Activated naive CD8-positive, alpha-beta T cell treated with anti-CD3 and anti-CD28 coated beads, Interleukin-2, amount 10 ng/mL, durations not matched to agents 7 days and 5 days (primary cell): ENCODE results near the gene CCDC30. TPM values are rescaled to one million over a fixed set of nuclear protein-coding genes. Genes with fewer than 3 reads are reported as not detected.

Source experiments
- ATAC-seq: fragments of 150-1000 bp; cut with Tn5 transposase; one replicate; pipeline ENCODE4 v1.10.0; 2021; ENCODE audit warnings: low read depth, moderate library complexity
- POLR2A ChIA-PET: fragments of 350-600 bp; sonication (Branson Sonifier 250); formaldehyde crosslinking; loops from one replicate; lab custom pipeline; 2021; ENCODE audit warnings: antibody characterized with exemption; lab: Charles Lee
- DNase-seq: peaks from one replicate; pipeline ENCODE4 v3.0.0; 2021
- H3K27ac Mint-ChIP-seq: one replicate; pipeline ENCODE4 v1.8.0; 2022; ENCODE audit warnings: mild to moderate bottlenecking, mixed read lengths
- H3K27me3 Mint-ChIP-seq: one replicate; pipeline ENCODE4 v1.8.0; 2022; ENCODE audit warnings: mild to moderate bottlenecking, moderate library complexity, mixed read lengths
- H3K36me3 Mint-ChIP-seq: one replicate; pipeline ENCODE4 v1.8.0; 2021; ENCODE audit warnings: mild to moderate bottlenecking, mixed read lengths
- H3K4me1 Mint-ChIP-seq: one replicate; pipeline ENCODE4 v1.8.0; 2021; ENCODE audit warnings: mixed read lengths
- H3K4me3 Mint-ChIP-seq: one replicate; pipeline ENCODE4 v1.8.0; 2022; ENCODE audit warnings: mild to moderate bottlenecking, moderate library complexity, mixed read lengths
- H3K9me3 Mint-ChIP-seq: one replicate; pipeline ENCODE4 v1.8.0; 2021; ENCODE audit warnings: mixed read lengths
- total RNA-seq, 2 experiments: library from RNA; stranded (reverse); gene quantifications; one replicate each; pipeline ENCODE4 v1.2.3, GENCODE V29; 2021

CCDC30 gene
- 1 to 10 TPM; 2.8 to 3.1 TPM for total RNA-seq

DNA sequence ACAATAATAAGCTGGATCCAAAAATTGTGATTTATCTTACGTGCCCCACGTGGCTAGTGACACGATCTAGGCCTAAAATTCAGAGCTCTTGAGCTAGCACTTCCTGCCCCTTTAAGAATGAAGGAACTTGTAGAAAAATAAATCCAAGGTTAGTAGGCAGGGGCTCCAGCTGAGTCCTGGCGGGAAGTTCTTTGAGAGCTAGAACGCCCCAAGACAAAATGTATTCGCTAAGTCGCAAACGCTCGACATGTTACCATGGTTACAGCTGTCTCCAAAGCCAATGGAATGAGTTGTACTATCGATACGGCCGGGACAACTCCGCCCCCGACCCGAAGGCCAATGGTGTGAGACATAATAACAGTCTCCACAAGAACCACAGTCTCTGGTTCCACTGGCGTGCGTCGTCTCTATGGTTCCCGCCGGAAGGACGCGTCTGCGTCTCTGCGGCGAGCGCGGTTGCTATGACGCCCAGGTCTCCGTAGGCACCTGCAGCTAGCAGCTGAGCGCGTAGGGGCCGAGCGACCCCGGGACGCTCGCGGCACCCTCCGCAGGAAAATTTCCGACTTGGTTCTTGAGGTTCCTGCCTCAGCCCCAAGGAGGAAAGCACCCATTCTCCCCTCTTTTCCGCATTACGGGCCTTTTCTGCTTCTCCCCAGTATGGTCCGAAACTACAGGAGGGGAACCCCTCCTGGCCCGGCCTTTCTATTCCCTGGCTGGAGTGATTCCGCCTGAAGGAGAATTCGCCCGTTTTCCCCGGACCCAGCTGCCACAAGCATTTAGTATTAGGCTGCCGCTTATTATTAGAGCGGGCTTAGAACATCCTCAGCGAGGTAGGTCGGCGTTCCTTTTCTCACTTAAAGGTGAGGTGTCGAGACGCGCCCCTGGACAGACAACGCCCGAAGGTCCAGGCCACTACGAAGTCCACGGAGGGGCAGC, at the start of gene CCDC30:
Gene CCDC30 (plus strand): TSS at position 459 of the 936 bp plus-strand sequence. CDS start 17,266 bp downstream, outside the sequence.
- Mint-ChIP-seq H3K27me3 (no peaks in the 10 kb centered on the region), H3K27ac (peak within 1 kb of the TSS; percentile 61), H3K9me3 (no peaks in the 10 kb centered on the region), H3K4me1 (peaks cover 28% of the 10 kb centered on the region), H3K4me3 (peak within 1 kb of the TSS; percentile 82), H3K36me3 (peaks cover 9% of the 10 kb centered on the region)
- ATAC-seq, result peak; percentile 99
- peak; percentile 93 for DNase-seq
- POLR2A ChIA-PET, result interaction anchor here (1.2 to 1.4 kb wide), 4 partner anchors 9 to 303 kb away, joined by 3 to 5 read pairs (median 4); partner anchors contain the start of genes PPIH and YBX1

DNA sequence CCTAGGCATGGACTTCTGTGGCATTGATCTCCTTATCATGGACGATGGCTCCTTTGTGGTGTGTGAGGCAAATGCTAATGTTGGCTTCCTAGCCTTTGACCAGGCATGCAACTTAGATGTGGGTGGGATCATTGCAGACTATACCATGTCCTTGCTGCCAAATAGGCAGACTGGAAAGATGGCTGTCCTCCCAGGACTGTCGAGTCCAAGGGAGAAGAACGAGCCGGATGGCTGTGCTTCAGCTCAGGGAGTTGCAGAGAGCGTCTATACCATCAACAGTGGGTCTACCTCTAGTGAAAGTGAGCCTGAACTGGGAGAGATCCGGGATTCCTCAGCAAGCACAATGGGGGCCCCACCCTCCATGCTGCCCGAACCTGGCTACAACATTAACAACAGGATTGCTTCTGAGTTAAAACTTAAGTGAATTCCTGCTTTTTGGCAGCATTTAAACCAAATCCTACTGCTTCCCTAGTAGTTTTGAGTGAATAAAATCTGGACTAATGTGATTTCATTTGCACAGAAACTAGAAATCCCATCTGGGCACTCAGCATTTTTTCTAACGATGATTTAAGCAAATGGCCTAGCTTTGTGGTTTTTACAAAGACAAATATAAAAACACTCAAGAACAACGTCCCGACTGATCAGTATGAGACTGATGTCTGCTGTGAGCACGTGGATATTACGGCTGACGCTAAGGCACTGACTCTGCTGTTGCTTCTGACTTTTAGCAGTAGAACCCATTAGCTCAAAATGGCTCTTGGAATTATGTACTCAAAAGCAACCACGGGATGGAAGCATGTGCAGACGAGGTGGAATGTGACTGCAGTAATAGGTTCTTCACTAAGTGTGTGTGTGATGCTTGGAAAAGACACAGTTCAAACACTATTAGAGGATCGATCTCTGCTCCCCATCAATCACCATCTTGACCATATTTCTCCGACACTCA, 48.3 kb upstream of the CCDC30 start:
- Mint-ChIP-seq H3K9me3 (no peaks in the 10 kb centered on the region), H3K4me3 (no peak overlapping the region), H3K36me3 (peaks cover 8% of the 10 kb centered on the region), H3K27ac (no peak overlapping the region), H3K27me3 (peaks cover 2% of the 10 kb centered on the region), H3K4me1 (no peaks in the 10 kb centered on the region)
- POLR2A ChIA-PET, result no interaction called here
- no peak for ATAC-seq
- no peak for DNase-seq

DNA sequence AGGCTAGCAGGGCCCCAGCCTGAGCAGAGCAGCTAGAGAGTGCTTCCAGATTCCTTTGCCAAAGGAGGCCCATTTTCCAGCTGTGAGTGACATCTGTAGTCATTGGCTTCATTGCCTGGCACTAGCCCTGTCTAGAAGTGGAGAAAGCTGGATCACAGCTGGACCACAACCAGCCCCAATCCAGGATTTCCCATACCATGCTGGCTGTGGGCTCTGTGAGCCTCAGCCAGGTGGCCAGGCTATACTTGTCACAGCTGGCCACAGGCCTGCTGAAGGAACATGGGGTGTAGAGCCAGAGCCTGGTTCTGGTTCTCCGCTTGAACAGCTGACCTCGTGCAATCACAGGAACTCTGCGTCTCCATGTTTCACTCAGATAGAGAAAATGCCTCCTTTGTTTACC, 45.9 kb upstream of the CCDC30 start:
- no peaks in the 10 kb centered on the region for H3K4me1 Mint-ChIP-seq
- H3K9me3 Mint-ChIP-seq, result no peaks in the 10 kb centered on the region
- no peak for ATAC-seq
- H3K27me3 Mint-ChIP-seq, result peaks cover 2% of the 10 kb centered on the region
- DNase-seq, result no peak
- H3K4me3 Mint-ChIP-seq, result no peak overlapping the region
- peaks cover 2% of the 10 kb centered on the region for H3K36me3 Mint-ChIP-seq
- no peak overlapping the region for H3K27ac Mint-ChIP-seq
- POLR2A ChIA-PET, result no interaction called here

DNA sequence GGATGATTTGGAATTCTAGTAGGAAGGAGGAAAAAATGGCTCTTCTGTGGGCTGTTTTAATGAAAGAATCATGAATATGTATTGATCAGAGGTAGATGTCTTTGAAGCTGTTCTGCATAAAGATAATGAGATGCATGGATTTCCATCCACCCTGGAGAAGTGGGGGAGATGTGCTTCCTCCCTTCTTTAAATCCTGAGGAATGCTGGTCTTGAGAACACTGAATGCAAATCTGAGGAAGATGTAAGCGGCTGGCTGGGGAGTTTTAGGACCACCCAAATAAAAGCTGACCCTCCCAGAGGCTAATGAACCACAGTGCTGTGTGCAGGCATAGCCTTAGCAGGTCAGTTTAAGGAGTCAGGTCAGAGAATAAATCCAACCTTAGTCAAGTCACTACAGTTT, 44.6 kb upstream of the CCDC30 start:
- H3K27me3 Mint-ChIP-seq, result peaks cover 4% of the 10 kb centered on the region
- no peak overlapping the region for H3K4me3 Mint-ChIP-seq
- ATAC-seq (no peak), DNase-seq (no peak)
- peaks cover 2% of the 10 kb centered on the region for H3K36me3 Mint-ChIP-seq
- POLR2A ChIA-PET, result no interaction called here
- no peaks in the 10 kb centered on the region for H3K9me3 Mint-ChIP-seq
- H3K27ac Mint-ChIP-seq, result no peak overlapping the region
- no peaks in the 10 kb centered on the region for H3K4me1 Mint-ChIP-seq

DNA sequence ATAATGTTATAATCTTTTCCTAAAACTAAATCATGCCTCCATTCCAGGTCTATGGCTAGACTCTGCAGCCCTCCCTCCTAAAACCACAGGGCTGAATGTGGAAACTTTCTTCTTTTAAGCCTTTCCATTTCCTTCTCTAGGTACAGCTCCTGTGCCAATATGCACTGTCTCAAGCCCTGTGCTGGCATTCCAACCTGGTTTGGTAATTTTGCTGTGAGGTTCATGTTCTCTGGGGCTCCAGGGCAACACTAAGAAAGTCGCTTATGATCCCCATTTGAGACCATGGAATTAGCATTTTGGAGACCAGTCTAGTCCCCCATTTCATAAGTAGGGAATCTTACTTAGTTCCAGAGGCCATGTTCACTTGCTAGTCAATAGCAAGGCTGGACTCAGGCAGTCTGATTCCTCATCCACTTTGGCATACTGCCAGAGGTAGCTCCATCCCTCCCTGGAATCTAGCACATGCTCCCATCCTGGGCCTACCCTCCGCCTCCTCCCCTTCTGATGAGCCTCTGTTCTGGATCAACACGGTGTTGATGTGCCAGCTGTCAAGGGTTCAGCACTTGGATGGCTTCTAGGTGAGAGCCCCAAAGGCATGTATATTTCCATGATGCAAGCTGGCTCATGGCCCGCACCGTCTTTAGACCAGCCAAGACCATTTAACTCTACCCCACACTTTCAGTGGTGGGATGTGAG, 43.8 kb upstream of the CCDC30 start:
- Mint-ChIP-seq H3K27ac (no peak overlapping the region), H3K36me3 (peaks cover 2% of the 10 kb centered on the region), H3K27me3 (peaks cover 4% of the 10 kb centered on the region), H3K9me3 (no peaks in the 10 kb centered on the region), H3K4me1 (no peaks in the 10 kb centered on the region), H3K4me3 (no peak overlapping the region)
- ATAC-seq (no peak), DNase-seq (no peak)
- POLR2A ChIA-PET, result no interaction called here

DNA sequence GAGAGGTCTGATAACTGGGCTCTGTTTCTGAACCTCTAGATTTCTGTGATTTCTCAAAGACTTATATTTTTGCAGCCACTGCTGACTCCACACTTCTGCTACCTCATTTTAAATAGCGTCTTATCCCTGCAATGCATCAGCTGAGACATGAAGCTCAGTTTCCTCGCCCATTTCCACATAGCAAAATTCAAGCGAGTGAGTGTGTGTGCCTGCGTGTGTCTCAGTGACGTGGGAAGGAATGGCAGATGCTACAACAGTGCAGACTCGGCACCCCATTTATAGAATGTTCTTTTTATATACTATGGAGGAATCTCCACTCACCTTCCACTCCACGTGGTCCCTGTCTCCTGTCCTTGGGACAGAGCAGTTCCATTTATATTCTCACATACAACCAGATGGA, 43.0 kb upstream of the CCDC30 start:
- POLR2A ChIA-PET, result no interaction called here
- Mint-ChIP-seq H3K27me3 (peaks cover 4% of the 10 kb centered on the region), H3K4me1 (peaks cover 2% of the 10 kb centered on the region), H3K4me3 (no peak overlapping the region), H3K36me3 (peaks cover 2% of the 10 kb centered on the region), H3K27ac (no peak overlapping the region), H3K9me3 (no peaks in the 10 kb centered on the region)
- DNase-seq (no peak), ATAC-seq (no peak)

DNA sequence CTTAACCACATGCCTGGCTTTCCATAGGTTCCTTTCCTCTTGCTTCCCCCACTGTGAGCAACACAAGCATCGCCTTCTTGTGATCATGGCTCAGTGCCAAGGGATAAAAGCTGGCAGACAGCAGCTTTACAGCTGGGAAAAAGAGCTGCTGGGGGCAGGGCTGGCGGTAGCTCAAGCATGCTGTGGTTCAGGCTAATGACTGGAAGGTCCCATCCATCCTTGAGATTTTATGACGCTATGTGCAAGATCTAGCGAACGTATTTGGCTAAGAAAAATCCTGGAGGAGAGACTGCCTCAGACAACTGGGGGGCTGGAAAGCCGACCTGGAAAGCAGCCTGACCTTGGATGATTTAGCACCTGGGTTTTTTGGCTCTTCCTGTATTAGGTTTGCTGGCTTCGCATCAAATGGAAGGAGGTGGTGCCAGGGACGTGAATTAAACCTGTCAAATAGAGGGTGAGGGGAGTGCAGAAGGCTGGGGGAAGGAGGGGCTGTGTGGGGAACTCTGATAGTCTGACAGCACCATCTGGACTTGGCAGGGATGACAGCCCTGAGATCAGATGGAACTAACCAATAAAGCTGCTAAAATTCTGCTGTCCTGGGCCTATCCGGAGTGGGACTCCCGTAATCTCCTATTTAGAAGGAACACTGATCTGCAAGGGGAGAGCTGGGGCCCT, 42.0 kb upstream of the CCDC30 start:
- H3K27ac Mint-ChIP-seq, result no peak overlapping the region
- POLR2A ChIA-PET, result no interaction called here
- H3K27me3 Mint-ChIP-seq, result peaks cover 4% of the 10 kb centered on the region
- no peaks in the 10 kb centered on the region for H3K36me3 Mint-ChIP-seq
- no peak overlapping the region for H3K4me3 Mint-ChIP-seq
- H3K9me3 Mint-ChIP-seq, result no peaks in the 10 kb centered on the region
- peaks cover 2% of the 10 kb centered on the region for H3K4me1 Mint-ChIP-seq
- ATAC-seq (no peak), DNase-seq (no peak)

DNA sequence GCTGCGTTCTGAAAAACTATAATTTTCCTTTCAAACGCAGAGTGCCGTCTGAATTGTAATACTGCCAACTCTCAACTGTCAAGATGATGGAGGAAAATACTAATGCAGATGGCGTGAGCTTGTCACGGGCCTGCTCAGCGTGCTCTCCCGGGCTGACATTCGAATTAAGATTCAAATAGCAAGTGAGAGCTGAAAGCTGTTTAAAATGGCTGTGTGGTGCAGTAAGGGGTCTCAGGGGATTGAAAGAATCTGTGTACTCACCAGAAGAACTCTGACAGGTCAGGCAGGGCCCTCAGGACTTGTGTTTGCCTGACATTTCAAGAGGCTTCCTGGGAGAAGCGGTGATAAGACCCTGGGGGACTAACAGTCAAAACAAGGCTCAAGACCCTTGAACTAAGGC, 40.3 kb upstream of the CCDC30 start:
- ATAC-seq (no peak), DNase-seq (no peak)
- Mint-ChIP-seq H3K4me3 (no peak overlapping the region), H3K9me3 (no peaks in the 10 kb centered on the region), H3K36me3 (no peaks in the 10 kb centered on the region), H3K4me1 (peaks cover 2% of the 10 kb centered on the region), H3K27me3 (peaks cover 7% of the 10 kb centered on the region), H3K27ac (no peak overlapping the region)
- POLR2A ChIA-PET, result no interaction called here

DNA sequence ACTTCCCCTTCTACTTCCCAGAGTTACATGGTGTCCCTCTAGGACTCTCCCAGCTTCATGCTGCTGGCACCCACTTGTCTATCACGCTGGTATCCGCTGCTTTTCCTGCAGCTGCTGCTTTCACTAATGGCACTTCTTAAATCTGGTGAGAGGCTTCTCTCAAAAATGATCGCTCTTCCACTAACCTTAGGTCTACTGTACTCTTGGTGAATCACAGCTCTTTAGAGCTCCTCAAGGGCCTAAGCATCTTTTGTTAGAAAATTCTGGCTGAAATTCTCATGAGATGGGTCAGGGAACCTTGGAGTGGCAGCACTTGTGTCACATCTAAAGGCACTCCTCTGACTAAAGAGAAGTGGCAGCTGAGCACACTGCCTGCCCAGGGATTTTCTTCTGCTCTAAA, 39.4 kb upstream of the CCDC30 start:
- no peaks in the 10 kb centered on the region for H3K9me3 Mint-ChIP-seq
- no peak overlapping the region for H3K4me3 Mint-ChIP-seq
- DNase-seq (no peak), ATAC-seq (no peak)
- peaks cover 2% of the 10 kb centered on the region for H3K4me1 Mint-ChIP-seq
- peaks cover 4% of the 10 kb centered on the region for H3K27me3 Mint-ChIP-seq
- no peaks in the 10 kb centered on the region for H3K36me3 Mint-ChIP-seq
- POLR2A ChIA-PET, result no interaction called here
- H3K27ac Mint-ChIP-seq, result no peak overlapping the region

DNA sequence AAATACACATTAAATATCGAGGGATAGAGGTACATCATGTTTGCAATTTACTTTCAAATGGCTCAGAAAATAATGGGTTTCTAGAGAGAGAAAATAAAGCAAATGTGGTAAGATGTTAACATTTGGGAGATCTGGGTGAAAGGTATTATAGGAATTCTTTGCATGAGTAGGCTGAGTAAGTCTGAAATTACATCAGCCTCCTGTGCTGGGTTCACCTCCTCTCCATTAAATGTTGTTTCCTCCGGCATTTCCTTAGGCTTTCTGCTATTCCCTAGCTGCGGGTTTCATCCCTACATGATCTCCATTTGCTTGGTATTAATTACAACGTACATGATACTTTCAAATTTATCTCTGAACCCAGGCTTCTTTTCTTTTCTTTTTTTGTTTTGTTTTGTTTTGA, 38.9 kb upstream of the CCDC30 start:
- ATAC-seq, result no peak
- Mint-ChIP-seq H3K4me3 (no peak overlapping the region), H3K27ac (no peak overlapping the region), H3K27me3 (peaks cover 4% of the 10 kb centered on the region), H3K9me3 (no peaks in the 10 kb centered on the region), H3K36me3 (no peaks in the 10 kb centered on the region), H3K4me1 (peaks cover 2% of the 10 kb centered on the region)
- POLR2A ChIA-PET, result no interaction called here
- no peak for DNase-seq

DNA sequence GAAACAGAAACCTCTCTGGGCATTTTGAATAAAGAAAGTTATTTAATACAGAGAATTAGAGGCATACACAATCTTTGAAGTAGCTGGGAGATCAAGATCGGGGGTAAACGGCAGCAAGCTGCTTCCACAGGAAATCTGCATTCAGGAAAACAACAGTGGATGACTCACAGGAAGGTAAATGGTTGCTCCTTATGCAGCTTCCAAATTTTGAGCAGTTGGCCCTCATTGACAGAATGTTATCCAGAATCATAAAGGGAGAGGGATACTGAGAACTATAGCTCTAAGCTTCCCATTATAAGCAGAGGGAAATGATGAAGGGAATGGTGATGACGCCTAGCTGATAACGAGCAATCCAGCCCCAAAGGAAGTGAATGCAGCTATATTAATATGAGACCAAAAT, 35.8 kb upstream of the CCDC30 start:
- Mint-ChIP-seq H3K4me1 (peaks cover 2% of the 10 kb centered on the region), H3K27ac (no peak overlapping the region), H3K4me3 (no peak overlapping the region), H3K9me3 (no peaks in the 10 kb centered on the region), H3K27me3 (peaks cover 4% of the 10 kb centered on the region), H3K36me3 (no peaks in the 10 kb centered on the region)
- POLR2A ChIA-PET, result interaction anchor here (0.6 kb wide), 1 partner anchor 1185 kb away, joined by 5 read pairs; the partner anchor contains the start of gene SCMH1
- ATAC-seq (no peak), DNase-seq (no peak)

DNA sequence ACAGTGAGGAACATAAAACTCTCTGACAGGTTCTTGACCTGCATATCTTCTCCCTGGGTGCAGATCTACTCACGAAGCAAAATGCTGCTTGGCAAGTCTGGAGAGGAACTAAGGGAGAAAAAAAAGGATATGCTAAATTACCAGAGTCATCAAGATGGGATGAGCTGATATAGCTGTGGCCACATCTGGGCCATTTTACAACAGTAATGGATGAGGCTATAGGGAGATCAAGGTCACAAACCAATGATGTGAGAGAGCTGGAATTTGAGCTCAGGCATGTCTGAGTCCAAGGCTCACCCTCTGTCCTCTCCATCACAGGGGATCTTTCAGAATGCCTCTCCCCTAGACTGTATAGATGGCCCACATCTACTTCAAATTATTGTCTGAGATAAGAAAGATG, 33.5 kb upstream of the CCDC30 start:
- Mint-ChIP-seq H3K27me3 (peaks cover 2% of the 10 kb centered on the region), H3K9me3 (no peaks in the 10 kb centered on the region), H3K4me1 (peaks cover 2% of the 10 kb centered on the region), H3K4me3 (no peak overlapping the region), H3K36me3 (no peaks in the 10 kb centered on the region), H3K27ac (no peak overlapping the region)
- POLR2A ChIA-PET, result no interaction called here
- no peak for DNase-seq
- ATAC-seq, result no peak
